ENCODE results near the gene DCANP1. TPM values are rescaled to one million over a fixed set of nuclear protein-coding genes. Genes with fewer than 3 reads are reported as not detected.

The DCANP1 gene
- polyA plus RNA-seq, 1 donor, result 0.45 TPM

GRCh38 chr5:135448791-135449507, 1.8 kb upstream of the DCANP1 start:
- no peak for DNase-seq
- Histone ChIP-seq H3K9me3 (ENCODE audit: control insufficient read depth, low read depth, low read length) (no peaks in the 10 kb centered on the region), H3K4me3 (ENCODE audit: low read length) (no peak overlapping the region), H3K27me3 (ENCODE audit: control insufficient read depth, insufficient read depth, low read length) (peaks cover 10% of the 10 kb centered on the region), H3K36me3 (ENCODE audit: control insufficient read depth, insufficient read depth, low read length) (no peaks in the 10 kb centered on the region), H3K4me1 (ENCODE audit: control insufficient read depth, insufficient read depth, low read length) (no peaks in the 10 kb centered on the region), H3K27ac (ENCODE audit: low read length) (no peak overlapping the region)
- no CpG with 5 or more reads among the region's 9 CpGs for WGBS (ENCODE audit: insufficient coverage, low lambda C conversion rate)

- no peak for DNase-seq
- peaks cover 10% of the 10 kb centered on the region for H3K27me3 ChIP-seq (ENCODE audit: control insufficient read depth, insufficient read depth, low read length)
- no peak overlapping the region for H3K4me3 ChIP-seq (ENCODE audit: low read length)
- no peak overlapping the region for H3K27ac ChIP-seq (ENCODE audit: low read length)
- no CpG with 5 or more reads among the region's 9 CpGs for WGBS (ENCODE audit: insufficient coverage, low lambda C conversion rate)
- no peaks in the 10 kb centered on the region for H3K9me3 ChIP-seq (ENCODE audit: control insufficient read depth, low read depth, low read length)
- no peaks in the 10 kb centered on the region for H3K36me3 ChIP-seq (ENCODE audit: control insufficient read depth, insufficient read depth, low read length)
- no peaks in the 10 kb centered on the region for H3K4me1 ChIP-seq (ENCODE audit: control insufficient read depth, insufficient read depth, low read length)
These were observed 1.1 kb upstream of the DCANP1 start for GRCh38 chr5:135448071-135448739.

GRCh38 chr5:135446615-135447014, 533 bp downstream of the DCANP1 start:
- no peak for DNase-seq
- WGBS (ENCODE audit: insufficient coverage, low lambda C conversion rate), result no CpG with 5 or more reads among the region's 7 CpGs

GRCh38 chr5:135446206-135446605, 942 bp downstream of the DCANP1 start:
- peaks cover 10% of the 10 kb centered on the region for H3K27me3 ChIP-seq (ENCODE audit: control insufficient read depth, insufficient read depth, low read length)
- no peak for DNase-seq
- no peak overlapping the region for H3K27ac ChIP-seq (ENCODE audit: low read length)
- H3K9me3 ChIP-seq (ENCODE audit: control insufficient read depth, low read depth, low read length), result no peaks in the 10 kb centered on the region
- H3K4me1 ChIP-seq (ENCODE audit: control insufficient read depth, insufficient read depth, low read length), result no peaks in the 10 kb centered on the region
- H3K4me3 ChIP-seq (ENCODE audit: low read length), result no peak overlapping the region
- WGBS (ENCODE audit: insufficient coverage, low lambda C conversion rate), result no CpG with 5 or more reads among the region's 9 CpGs
- no peaks in the 10 kb centered on the region for H3K36me3 ChIP-seq (ENCODE audit: control insufficient read depth, insufficient read depth, low read length)

More at GRCh38 chr5:135446615-135447014, 533 bp downstream of the DCANP1 start:
- no peaks in the 10 kb centered on the region for H3K9me3 ChIP-seq (ENCODE audit: control insufficient read depth, low read depth, low read length)
- peaks cover 10% of the 10 kb centered on the region for H3K27me3 ChIP-seq (ENCODE audit: control insufficient read depth, insufficient read depth, low read length)
- no peak overlapping the region for H3K27ac ChIP-seq (ENCODE audit: low read length)
- H3K4me3 ChIP-seq (ENCODE audit: low read length), result no peak overlapping the region
- H3K36me3 ChIP-seq (ENCODE audit: control insufficient read depth, insufficient read depth, low read length), result no peaks in the 10 kb centered on the region
- H3K4me1 ChIP-seq (ENCODE audit: control insufficient read depth, insufficient read depth, low read length), result no peaks in the 10 kb centered on the region

- WGBS (ENCODE audit: insufficient coverage, low lambda C conversion rate), result no CpG with 5 or more reads among the region's 14 CpGs
These were observed 1.7 kb downstream of the DCANP1 start for GRCh38 chr5:135445306-135445985.

GRCh38 chr5:135444881-135445280, 2.3 kb downstream of the DCANP1 start:
- WGBS (ENCODE audit: insufficient coverage, low lambda C conversion rate), result no CpG with 5 or more reads among the region's 6 CpGs
- no peak for DNase-seq
- Histone ChIP-seq H3K27me3 (ENCODE audit: control insufficient read depth, insufficient read depth, low read length) (peaks cover 8% of the 10 kb centered on the region), H3K27ac (ENCODE audit: low read length) (no peak overlapping the region), H3K9me3 (ENCODE audit: control insufficient read depth, low read depth, low read length) (no peaks in the 10 kb centered on the region), H3K4me3 (ENCODE audit: low read length) (no peak overlapping the region), H3K36me3 (ENCODE audit: control insufficient read depth, insufficient read depth, low read length) (no peaks in the 10 kb centered on the region), H3K4me1 (ENCODE audit: control insufficient read depth, insufficient read depth, low read length) (no peaks in the 10 kb centered on the region)

More at GRCh38 chr5:135445306-135445985, 1.7 kb downstream of the DCANP1 start:
- Histone ChIP-seq H3K27me3 (ENCODE audit: control insufficient read depth, insufficient read depth, low read length) (peaks cover 8% of the 10 kb centered on the region), H3K4me3 (ENCODE audit: low read length) (no peak overlapping the region), H3K4me1 (ENCODE audit: control insufficient read depth, insufficient read depth, low read length) (no peaks in the 10 kb centered on the region), H3K9me3 (ENCODE audit: control insufficient read depth, low read depth, low read length) (no peaks in the 10 kb centered on the region), H3K36me3 (ENCODE audit: control insufficient read depth, insufficient read depth, low read length) (no peaks in the 10 kb centered on the region), H3K27ac (ENCODE audit: low read length) (no peak overlapping the region)
- DNase-seq, result no peak

- H3K9me3 ChIP-seq (ENCODE audit: control insufficient read depth, low read depth, low read length), result no peaks in the 10 kb centered on the region
- no peak overlapping the region for H3K4me3 ChIP-seq (ENCODE audit: low read length)
- no peak overlapping the region for H3K27ac ChIP-seq (ENCODE audit: low read length)
- no peaks in the 10 kb centered on the region for H3K4me1 ChIP-seq (ENCODE audit: control insufficient read depth, insufficient read depth, low read length)
- H3K27me3 ChIP-seq (ENCODE audit: control insufficient read depth, insufficient read depth, low read length), result peaks cover 8% of the 10 kb centered on the region
- no CpG with 5 or more reads among the region's 13 CpGs for whole genome bisulfite sequencing (ENCODE audit: insufficient coverage, low lambda C conversion rate)
- no peak for DNase-seq
- no peaks in the 10 kb centered on the region for H3K36me3 ChIP-seq (ENCODE audit: control insufficient read depth, insufficient read depth, low read length)
These were observed 2.8 kb downstream of the DCANP1 start for GRCh38 chr5:135444360-135444759.

GRCh38 chr5:135443161-135443960, 3.8 kb downstream of the DCANP1 start:
- no CpG with 5 or more reads among the region's 6 CpGs for WGBS (ENCODE audit: insufficient coverage, low lambda C conversion rate)
- Histone ChIP-seq H3K27ac (ENCODE audit: low read length) (no peak overlapping the region), H3K4me1 (ENCODE audit: control insufficient read depth, insufficient read depth, low read length) (no peaks in the 10 kb centered on the region), H3K27me3 (ENCODE audit: control insufficient read depth, insufficient read depth, low read length) (peaks cover under 1% of the 10 kb centered on the region), H3K9me3 (ENCODE audit: control insufficient read depth, low read depth, low read length) (no peaks in the 10 kb centered on the region), H3K4me3 (ENCODE audit: low read length) (no peak overlapping the region), H3K36me3 (ENCODE audit: control insufficient read depth, insufficient read depth, low read length) (no peaks in the 10 kb centered on the region)
- DNase-seq, result no peak

GRCh38 chr5:135442431-135443160, 4.6 kb downstream of the DCANP1 start:
- no peaks in the 10 kb centered on the region for H3K36me3 ChIP-seq (ENCODE audit: control insufficient read depth, insufficient read depth, low read length)
- no peak overlapping the region for H3K27ac ChIP-seq (ENCODE audit: low read length)
- H3K4me3 ChIP-seq (ENCODE audit: low read length), result no peak overlapping the region
- peaks cover 3% of the 10 kb centered on the region for H3K4me1 ChIP-seq (ENCODE audit: control insufficient read depth, insufficient read depth, low read length)
- no peak for DNase-seq
- no peaks in the 10 kb centered on the region for H3K9me3 ChIP-seq (ENCODE audit: control insufficient read depth, low read depth, low read length)
- no peaks in the 10 kb centered on the region for H3K27me3 ChIP-seq (ENCODE audit: control insufficient read depth, insufficient read depth, low read length)
- WGBS (ENCODE audit: insufficient coverage, low lambda C conversion rate), result no CpG with 5 or more reads among the region's 8 CpGs

Measured in large intestine (tissue), 3 donors.